HG03469 (cell line): ENCODE results near the gene CFAP68.
"Not testable (repeated sequence)": the region's sequence is repeated elsewhere in the genome, so short reads cannot be mapped to it uniquely, and the experiment has no call there.

ENCODE experiments used
- ATAC-seq: cut with Tn5 transposase; IDR thresholded peaks from one replicate; pipeline ENCODE4 v1.9.1; 2021; ENCODE audit warnings: mild to moderate bottlenecking, moderate library complexity, moderate number of reproducible peaks; ENCODE audit not compliant: unreplicated experiment

CFAP68 gene

GRCh38 chr11:111917312-111917711 is 38.0 kb downstream of the CFAP68 start:
- ATAC-seq, result no peak

- no peak for ATAC-seq
Measured at GRCh38 chr11:111917788-111918187, 38.4 kb downstream of the CFAP68 start.

DNA sequence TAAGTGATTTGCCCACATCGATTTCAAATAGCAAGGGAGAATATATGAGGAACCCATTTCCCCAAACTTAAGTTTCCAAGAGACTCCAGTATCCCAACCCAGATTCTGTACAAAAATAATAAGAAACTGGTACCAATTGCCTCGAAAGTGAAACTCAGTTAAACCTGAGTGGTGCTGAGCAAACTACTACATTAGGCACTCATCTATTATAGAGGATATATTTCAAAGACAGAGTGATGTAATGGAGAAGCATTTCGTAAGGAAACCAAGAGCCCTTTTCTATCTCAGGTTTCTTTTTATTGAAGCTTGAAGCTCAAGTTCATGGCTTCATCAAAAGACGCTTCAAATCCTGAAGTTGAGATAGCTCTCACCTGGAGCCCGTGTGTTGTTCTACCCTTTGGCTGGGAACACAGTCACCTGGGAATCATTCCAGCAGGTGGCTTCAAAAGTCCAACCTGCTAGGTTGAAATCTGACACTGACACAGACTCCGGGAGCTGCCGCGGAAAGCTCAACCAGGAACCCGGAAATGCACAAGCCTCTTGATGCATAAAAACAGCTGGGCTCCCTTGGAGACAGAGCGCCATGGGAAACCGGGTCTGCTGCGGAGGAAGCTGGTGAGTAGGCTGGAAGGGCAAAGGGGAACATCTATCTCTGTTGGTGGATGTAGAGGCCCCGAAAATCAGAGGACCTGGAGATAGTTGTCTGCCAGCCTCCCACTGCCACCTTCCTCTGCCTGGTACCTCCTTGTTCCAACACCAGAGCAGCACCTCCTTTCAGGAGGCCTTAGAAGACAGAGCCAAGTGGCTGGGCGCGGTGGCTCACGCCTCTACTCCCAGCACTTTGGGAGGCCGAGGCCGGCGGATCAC is 39.3 kb downstream of the CFAP68 start, which contains the start of gene C11orf52:
Gene C11orf52 (plus strand): TSS at position 524 of the 867 bp plus-strand sequence. CDS start 60 bp downstream, at position 584.
- ATAC-seq, result no peak

DNA sequence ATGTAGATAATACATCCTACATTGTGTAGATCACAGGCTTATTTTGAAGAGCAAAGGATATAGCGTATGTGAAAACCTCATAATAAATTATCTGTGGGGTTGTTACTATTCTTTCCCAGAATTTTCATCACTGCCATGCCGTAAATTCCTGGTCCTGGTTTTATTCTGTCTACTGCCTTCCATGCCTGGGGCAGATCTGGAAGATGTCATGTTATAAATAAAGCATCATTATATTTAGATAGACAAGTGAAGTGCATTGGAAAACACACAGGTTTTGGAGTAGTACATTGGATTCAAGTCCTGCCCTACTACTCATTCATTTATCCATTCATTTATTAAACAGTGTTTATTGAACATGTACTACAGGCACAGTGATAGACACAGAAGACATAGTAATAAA is 41.6 kb downstream of the CFAP68 start:
- ATAC-seq, result no peak

GRCh38 chr11:111921541-111922230 is 42.3 kb downstream of the CFAP68 start:
- ATAC-seq, result no peak

GRCh38 chr11:111922803-111923202 is 43.5 kb downstream of the CFAP68 start:
- ATAC-seq, result no peak

GRCh38 chr11:111923351-111923788 is 44.0 kb downstream of the CFAP68 start:
- ATAC-seq, result no peak

- no peak for ATAC-seq
Measured at GRCh38 chr11:111923951-111924350, 44.6 kb downstream of the CFAP68 start.

DNA sequence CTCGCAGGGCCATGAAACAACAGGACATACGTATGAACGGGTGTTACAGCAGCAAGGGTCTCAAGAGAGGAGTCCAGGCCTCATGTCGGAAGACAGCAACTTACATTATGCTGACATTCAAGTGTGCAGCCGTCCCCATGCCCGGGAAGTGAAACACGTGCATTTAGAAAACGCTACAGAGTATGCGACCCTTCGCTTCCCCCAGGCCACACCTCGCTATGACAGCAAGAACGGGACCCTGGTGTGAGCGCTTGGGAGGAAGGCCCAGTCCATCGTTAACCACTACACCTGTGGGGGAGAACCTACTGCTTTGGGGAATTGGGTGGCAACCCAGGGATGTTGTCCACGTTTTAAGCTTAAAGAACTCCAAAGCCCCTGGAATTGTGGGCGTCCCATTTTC is 46.6 kb downstream of the CFAP68 start:
- ATAC-seq, result no peak

- ATAC-seq, result peak; percentile 82
Measured at GRCh38 chr11:111926505-111927391, 47.4 kb downstream of the CFAP68 start.

DNA sequence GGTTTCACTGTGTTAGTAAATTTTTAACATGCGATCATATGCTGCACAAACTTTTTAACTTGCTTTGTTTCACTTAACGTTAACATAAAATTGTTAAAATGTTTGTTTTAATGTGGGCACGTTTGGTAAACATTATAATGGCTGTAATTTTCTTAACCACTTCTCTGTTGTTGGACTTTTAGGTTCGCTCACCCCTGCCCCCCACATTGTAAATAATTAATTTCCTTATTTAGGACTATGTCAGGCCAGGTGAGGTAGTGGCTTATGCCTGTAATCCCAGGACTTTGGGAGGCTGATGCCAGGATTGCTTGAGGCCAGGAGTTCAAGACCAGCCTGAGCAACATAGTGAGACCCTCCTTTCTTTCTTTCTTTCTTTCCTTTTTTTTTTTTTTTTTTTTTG is 51.1 kb downstream of the CFAP68 start:
- no peak for ATAC-seq

GRCh38 chr11:111932611-111932950 is 53.2 kb downstream of the CFAP68 start:
- no peak for ATAC-seq

DNA sequence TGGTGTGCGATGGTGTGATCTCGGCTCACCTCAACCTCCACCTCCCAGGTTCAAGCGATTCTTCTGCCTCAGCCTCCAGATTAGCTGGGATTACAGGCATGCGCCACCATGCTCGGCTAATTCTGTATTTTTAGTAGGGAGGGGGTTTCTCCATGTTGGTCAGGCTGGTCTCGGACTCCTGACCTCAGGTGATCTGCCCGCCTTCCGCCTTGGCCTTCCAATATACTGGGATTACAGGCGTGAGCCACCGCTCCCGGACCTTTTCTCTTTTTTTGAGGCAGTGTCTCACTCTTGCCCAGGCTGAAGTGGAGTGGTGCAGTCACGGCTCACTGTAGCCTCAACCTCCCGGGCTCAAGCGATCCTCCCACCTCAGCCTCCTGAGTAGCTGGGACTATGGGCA is 53.8 kb downstream of the CFAP68 start:
- not testable (repeated sequence) for ATAC-seq

DNA sequence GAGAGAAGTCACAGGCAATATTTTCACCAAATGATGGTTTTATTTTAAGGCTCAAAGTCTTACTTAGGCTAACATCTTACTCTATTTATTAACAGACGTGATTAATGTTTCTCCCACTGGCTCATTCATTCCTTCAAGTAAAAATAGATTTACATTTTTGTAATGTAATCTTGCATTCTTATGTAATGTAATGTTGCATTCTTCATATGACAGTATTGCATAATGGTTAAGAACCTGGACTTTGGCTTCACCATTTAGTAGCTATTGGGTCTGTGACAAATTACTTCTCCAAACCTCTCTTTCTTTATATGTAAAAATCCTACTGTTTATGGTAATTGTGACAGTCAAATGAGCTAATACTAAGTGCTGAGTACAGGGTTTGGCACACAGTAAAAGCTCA is 54.5 kb downstream of the CFAP68 start:
- ATAC-seq, result no peak

GRCh38 chr11:111934306-111934705 is 55.0 kb downstream of the CFAP68 start:
- no peak for ATAC-seq
